Effector CD8-positive, alpha-beta T cell (primary cell): ENCODE data around the gene CLEC4C.
"Not testable (repeated sequence)": the region's sequence is repeated elsewhere in the genome, so short reads cannot be mapped to it uniquely, and the experiment has no call there.

Experiments used
- DNase-seq: peaks from one replicate; lab custom pipeline; 2025; lab: John Stamatoyannopoulos, UW
- total RNA-seq, 4 experiments: gene quantifications; one replicate each; lab custom pipeline; 2026; lab: John Stamatoyannopoulos, UW

CLEC4C gene, protein sequence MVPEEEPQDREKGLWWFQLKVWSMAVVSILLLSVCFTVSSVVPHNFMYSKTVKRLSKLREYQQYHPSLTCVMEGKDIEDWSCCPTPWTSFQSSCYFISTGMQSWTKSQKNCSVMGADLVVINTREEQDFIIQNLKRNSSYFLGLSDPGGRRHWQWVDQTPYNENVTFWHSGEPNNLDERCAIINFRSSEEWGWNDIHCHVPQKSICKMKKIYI
- total RNA-seq: 0 reads per million in 4 experiments

DNA sequence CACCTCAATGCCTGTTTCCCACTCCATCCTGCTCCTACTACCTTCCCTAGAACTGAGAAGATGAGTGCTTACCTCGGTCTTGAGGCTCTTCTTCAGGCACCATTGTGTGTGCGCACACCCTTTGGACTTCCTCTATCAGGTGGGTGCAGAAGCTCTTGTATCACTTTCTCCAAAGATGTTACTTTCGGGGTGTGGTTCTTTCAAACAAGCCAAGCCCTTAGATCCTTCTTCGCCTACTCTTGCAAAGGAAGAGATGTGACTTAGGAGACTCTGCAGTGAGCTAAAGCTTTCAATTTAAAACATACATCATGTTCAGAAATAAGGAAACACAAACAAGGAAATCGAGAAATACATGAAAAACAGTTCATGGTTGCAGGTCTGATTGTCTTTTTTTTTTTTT lies at the start of gene CLEC4C:
CLEC4C (minus strand) TSS at position 130 of the 400 bp plus-strand sequence; CDS start at position 103, 27 bp downstream.
- DNase-seq: no peak

DNA sequence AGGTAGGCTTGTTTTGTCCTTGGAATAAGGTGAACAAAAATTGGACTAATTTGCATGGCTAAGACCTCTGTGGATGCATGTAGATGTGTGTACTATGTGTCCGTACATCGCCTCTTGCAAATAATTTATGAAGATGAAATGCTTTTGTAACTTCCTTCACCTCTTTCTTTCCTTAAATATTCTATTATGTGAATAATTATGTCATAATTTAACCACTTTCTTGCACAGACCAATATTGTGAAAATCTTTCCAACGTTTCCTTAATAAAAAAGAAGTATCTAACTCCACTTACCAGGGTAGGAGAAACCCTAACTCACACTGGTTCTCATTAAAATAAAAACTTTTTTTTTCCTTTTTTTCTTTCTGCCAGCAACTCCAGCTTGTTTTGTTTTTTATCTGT lies 46.0 kb upstream of the CLEC4C start:
- no peak for DNase-seq

DNA sequence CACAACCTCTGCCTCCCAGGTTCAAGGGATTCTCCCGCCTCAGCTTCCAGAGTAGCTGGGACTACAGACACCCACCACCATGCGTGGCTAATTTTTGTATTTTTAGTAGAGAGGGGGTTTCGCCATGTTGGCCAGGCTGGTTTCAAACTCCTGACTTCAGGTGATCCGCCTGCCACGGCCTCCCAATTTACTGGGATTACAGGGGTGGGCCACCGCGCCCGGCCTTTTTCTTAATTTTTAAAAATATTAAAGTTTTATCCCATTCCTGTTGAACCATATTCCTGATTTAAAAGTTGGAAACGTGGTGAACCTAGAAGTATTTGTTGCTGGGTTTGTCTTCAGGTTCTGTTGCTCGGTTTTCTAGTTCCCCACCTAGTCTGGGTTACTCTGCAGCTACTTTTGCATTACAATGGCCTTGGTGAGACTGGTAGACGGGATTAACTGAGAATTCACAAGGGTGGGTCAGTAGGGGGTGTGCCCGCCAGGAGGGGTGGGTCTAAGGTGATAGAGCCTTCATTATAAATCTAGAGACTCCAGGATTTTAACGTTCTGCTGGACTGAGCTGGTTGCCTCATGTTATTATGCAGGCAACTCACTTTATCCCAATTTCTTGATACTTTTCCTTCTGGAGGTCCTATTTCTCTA lies 41.8 kb upstream of the CLEC4C start, which contains the start of gene NANOG:
NANOG (plus strand) TSS at position 519 of the 645 bp plus-strand sequence. CDS start 213 bp downstream, outside the sequence.
- DNase-seq: not testable (repeated sequence)

DNA sequence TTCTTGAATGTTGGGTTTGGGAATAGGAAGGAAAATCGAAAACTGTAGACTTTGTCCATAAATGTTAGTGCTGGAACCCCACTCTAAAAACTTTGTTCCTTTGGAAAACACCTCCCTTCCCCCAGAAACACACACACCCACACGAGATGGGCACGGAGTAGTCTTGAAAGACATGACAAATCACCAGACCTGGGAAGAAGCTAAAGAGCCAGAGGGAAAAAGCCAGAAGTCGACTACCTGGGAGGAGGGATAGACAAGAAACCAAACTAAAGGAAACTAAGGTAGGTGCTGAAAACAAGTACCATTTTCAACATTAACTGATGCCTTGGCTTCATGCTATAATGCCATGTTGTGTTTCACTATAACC lies 41.1 kb upstream of the CLEC4C start:
- no peak for DNase-seq

DNA sequence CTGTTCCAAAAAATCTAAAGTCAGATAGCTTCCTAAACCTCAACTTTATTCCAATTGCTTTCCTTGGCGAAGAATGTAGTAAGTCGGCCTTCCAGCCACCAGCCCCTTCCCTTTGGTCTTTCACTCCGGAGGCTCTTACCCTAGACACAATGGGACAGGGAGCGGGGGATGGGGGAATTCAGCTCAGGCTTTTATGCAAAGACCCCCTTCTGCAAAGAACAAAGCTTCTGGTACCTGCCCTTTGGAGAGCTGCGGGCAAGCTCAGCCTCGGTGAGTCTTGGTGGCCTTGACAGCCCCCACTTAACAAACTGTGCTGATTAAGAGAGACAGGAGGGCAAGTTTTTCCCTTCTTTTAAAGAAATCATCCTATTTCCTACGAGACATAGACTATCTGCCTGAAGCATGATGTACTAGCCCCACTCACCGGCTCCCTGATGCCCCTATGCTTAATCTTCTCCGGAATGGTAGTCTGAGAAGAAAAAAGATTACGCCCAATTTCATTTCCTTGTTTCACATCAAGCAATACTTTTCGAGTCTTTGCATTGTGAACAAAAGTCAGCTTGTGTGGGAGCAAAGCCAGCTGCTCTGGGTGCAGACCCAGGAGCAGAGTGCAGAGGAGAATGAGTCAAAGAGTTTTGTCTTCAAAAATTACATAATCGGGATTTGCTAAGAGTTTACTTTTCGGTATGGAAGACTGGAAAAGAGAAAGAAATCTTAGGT lies 40.6 kb upstream of the CLEC4C start:
- no peak for DNase-seq

DNA sequence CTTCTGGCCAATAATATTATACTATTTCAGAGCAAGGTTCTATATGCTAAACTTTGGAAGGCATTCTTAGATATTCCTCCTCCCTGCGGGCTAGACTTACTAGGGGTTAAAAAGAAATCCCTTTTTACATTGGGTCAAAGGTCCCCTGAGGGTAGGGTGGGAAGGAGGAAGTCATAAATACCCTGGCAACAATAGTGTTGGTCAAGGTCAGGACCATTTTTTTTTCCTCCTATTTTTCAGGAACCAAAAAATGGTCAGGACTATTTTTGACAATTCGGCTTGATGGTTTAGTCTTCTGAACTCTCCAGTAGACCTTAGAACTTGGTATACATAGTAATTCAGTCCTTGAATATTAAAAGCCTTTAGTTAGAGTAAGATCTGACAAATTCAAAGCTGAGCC lies 37.5 kb upstream of the CLEC4C start:
- no peak for DNase-seq

DNA sequence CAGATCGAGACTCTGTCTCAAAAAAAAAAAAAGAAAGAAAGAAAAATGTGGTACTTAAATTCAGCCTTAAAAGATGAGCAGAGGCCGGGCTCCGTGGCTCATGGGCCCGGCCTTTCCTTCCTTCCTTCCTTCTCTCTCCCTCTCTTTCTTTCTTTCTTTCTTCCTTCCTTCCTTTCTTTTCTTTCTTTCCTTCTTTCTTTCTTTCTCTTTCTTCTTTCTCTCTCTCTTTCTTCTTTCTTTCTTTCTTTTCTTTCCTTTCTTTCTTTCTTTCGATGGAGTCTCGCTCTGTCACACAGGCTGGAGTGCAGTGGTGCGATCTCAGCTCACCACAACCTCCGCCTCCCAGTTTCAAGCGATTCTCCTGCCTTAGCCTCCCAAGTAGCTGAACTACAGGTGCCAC lies 36.3 kb upstream of the CLEC4C start:
- DNase-seq: not testable (repeated sequence)

DNA sequence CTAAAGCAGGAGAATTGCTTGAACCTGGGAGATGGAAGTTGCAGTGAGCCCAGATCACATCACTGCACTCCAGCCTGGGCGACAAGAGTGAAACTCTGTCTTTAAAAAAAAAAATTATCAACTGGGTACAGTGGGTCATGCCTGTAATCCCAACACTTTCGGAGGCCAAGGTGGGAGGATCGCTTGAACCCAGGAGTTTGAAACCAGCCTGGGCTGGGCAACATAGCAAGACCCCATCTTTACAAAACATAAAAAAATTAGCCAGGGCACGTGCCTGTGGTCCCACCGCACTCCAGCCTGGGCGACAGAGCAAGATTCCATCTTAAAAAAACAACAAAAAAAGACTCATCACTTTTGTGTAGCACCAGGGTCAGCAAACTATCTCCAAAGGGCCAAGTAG lies 34.9 kb upstream of the CLEC4C start:
- DNase-seq: no peak

DNA sequence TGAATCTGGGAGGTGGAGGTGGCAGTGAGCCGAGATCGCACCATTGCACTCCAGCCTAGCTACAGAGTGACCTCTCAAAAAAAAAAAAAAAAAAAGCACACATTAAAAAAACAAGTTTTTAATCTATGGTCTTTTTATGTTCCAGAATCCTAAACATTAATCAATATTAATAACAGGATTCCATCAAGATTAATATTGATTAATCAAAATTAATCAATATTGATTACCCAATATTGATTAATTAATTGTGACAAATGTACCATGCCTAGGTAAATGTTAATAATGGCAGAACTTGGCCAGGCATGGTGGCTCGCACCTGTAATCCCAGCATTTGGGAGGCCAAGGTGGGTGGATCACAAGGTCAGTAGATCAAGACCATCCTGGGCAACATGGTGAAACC lies 34.1 kb upstream of the CLEC4C start:
- no peak for DNase-seq

DNA sequence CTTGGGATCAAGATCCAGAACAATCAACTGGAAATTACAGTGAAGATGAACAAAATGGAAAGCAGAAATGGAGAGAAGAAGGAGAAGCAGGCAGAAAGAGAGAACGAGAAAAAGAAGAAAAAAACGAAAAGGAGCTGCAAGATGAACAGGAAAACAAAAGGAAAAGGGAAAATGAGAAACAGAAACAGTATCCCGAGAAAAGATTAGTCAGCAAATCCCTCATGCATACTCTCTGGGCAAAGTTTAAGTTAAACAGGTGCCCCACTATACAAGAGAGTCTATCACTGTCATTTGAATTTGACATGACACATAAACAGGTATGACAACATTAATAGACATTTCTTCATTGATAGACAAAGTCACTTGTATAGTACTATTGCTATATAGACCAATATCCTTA lies 22.8 kb upstream of the CLEC4C start:
- DNase-seq: no peak

DNA sequence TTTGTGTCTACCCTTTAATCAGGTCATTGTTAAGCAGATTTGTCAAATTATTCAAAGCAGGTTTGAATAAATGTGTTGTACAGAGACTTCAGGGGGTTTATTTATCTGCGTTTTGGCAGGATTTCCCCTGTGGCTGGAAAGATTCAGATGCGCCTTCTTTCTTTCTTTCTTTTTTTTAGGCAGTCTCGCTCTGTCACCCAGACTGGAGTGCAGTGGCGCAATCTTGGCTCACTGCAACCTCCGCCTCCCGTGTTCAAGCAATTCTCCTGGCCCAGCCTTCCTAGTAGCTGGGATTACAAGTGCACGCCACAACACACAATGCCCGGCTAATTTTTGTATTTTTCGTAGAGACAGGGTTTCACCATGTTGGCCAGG lies 11.6 kb upstream of the CLEC4C start:
- DNase-seq: no peak

DNA sequence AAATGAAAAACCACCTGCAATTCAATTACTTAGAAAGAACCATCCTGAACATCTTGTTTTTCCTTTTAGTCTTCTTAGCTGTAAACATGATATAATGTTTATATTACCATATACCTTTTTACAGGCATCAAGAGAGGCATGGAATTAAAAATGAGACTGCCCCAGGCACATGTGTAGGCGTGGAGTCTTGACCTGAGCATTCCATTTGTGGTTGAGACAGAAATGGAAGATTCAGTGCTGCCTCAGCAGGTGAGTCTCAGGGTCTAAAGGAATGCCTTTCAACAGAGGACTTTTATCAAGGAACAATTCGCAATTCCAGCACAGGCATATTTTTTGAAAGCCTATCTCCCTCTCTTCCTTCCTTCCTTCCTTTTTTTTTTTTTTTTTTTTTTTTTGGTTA lies 9.8 kb upstream of the CLEC4C start:
- DNase-seq: no peak

DNA sequence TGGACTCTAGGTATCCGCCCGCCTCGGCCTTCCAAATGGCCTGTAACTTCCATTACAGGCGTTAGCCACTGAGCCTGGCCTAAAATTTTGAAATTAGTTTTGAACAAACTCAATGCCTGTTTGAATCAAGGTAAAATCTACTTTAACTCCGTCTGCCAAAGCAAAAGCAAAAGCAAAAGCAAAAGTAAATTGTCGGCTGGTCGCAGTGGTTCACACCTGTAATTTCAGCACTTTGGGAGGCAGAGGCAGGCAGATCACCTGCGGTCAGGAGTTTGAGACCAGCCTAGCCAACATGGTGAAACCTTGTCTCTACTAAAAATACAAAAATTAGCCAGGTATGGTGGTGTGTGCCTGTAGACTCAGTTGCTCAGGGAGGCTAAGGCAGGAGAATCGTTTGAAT lies 8.5 kb upstream of the CLEC4C start:
- DNase-seq: not testable (repeated sequence)

DNA sequence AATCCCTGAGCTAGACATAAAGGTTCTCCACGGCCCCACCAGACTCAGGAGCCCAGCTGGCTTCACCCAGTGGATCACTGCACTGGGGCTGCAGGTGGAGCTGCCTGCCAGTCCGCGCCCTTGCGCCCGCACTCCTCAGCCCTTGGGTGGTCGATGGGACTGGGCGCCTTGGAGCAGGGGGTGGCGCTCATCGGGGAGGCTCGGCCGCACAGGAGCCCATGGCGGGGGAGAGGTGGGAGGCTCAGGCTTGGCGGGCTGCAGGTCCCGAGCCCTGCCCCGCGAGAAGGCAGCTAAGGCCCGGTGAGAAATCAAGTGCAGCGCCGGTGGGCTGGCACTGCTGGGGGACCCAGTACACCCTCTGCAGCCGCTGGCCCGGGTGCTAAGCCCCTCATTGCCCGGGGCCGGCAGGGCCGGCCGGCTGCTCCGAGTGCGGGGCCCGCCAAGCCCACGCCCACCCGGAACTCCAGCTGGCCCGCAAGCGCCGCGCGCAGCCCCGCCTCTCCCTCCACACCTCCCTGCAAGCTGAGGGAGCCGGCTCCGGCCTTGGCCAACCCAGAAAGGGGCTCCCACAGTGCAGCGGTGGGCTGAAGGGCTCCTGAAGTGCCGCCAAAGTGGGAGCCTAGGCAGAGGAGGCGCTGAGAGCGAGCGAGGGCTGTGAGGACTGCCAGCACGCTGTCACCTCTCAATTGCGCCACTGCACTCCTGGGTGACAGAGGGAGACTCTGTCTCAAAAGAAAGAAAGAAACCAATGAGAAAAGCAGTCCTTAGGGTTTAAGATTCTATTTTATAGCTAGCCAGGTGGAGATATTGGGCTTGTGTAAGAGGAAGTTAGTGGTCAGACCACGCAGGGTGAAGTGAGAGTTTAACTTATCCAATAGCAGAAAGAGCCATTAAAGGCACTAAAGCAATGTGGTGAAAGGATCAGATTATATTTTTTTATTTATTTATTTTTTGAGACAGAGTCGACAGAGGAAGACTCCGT lies 5.1 kb upstream of the CLEC4C start:
- DNase-seq: not testable (repeated sequence)

DNA sequence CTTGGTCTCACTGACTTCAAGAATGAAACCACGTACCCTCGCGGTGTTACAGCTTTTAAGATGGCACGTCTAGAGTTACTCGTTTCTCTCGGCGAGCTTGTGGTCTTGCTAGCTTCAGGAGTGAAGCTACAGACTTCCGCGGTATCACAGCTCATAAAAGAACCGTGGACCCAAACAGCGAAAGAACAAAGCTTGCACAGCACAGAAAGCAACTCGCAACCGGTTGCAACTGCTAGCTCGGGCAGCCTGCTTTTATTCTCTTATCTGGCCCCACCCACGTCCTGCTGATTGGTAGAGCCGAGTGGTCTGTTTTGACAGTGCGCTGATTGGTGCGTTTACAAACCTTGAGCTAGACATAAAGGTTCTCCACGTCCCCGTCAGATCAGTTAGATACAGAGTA lies 4.2 kb upstream of the CLEC4C start:
- DNase-seq: no peak

DNA sequence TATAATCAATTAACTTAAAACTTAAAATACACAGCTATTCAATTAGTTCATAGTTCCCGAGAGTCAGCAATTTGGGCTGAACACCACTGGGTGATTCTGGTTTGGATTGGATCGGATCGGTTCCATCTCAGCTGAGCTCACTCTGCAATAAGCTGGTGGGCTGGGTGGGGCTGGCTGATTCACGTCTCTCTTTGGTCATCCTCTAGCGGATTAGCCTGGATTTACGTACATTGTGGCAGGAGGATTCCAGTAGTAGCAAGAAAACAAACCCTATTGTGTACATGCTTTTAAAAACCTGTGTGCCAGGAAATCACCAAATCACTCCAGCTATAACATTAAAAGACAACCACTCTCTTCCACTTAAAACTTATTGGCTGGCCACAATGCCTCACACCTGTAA lies 3.2 kb upstream of the CLEC4C start:
- DNase-seq: no peak

DNA sequence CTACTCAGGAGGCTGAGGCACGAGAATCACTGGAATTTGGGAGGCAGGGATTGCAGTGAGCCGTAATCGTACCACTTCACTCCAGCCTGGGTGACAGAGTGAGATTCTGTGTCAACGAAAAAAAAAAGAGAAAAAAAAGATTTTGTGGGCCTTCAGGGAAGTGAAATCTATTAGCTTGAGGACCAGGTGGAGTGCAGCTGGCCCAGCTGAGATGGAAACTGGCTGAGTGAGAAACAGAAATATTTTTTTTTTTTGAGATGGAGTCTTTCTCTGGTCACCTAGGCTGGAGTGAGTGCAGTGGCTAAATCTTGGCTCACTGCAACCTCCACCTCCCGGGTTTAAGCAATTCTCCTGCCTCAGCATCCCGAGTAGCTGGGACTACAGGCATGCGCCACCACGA lies 2.3 kb upstream of the CLEC4C start:
- DNase-seq: no peak

DNA sequence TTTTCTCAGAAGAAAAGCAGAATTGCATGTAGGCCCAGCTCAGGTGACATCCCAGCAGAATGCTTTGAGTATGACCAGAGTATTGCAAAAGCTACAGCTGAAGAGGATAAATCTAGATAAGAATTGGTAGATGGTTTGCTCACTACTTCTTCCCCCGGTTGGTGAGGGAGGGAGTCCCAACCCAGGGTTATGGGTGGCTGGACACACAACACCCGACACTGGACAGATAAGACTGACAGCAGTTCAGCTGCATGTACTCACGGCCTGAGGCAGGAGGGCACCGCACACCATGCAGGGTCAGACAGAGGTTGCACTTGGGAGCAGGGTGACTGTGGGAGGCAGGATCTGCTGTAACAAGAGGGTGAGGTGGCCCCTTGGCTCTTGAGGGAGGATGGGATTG lies 1.7 kb upstream of the CLEC4C start:
- DNase-seq: no peak

DNA sequence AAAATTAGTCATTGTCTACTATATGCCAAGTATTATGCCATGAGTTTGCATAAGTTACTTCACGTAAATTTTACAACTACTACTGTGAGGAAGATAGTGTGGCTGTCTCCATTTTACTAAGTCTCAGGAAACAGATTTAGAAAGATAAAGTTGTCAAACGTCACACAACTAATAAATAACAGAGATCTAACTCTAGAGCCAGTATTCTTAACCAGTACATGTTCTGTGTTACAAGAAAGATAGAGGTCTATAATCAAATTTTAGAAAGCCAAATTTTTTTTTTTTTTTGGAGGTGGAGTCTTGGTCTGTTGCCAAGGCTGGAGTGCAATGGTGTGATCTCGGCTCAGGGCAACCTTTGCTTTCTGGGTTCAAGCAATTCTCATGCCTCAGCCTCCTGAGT lies 14.2 kb downstream of the CLEC4C start:
- DNase-seq: no peak

DNA sequence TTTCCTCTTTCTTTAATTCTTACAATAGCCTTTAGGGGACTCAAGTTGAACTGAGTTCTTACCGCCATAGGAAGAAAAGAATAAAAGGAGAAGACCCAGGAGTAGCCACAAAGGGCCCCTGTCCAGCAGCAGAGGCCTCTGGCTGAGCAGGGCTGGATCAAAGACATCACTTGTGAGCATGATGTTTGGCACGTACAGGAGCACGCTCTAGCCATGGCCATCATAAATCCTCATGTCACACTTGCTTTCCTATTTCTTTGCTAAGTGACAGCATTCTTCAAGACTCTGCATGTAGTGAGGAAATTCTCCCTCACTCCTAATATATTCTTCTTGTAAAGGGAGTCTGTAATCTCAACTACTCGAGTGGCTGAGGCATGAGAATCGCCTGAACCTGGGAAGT lies 15.7 kb downstream of the CLEC4C start:
- DNase-seq: no peak

DNA sequence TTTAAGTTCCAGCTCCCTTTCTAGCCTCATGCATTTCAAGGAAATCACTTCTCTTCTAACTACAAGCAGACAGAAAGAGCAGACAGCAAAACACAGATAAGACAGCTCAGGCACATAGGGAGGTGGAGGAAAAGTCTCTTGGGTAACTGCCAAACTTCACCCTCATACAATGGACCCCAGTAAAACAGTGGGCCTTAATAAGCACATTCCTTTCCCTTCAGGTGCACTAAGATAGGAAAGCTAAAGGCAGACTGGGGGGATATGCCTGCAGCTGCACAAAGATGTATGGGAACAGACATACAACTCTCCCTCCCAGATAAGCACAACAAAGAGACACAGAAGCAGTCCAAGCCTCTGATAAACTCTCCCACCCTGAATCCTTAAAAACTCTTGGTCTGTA lies 16.2 kb downstream of the CLEC4C start:
- DNase-seq: not testable (repeated sequence)

DNA sequence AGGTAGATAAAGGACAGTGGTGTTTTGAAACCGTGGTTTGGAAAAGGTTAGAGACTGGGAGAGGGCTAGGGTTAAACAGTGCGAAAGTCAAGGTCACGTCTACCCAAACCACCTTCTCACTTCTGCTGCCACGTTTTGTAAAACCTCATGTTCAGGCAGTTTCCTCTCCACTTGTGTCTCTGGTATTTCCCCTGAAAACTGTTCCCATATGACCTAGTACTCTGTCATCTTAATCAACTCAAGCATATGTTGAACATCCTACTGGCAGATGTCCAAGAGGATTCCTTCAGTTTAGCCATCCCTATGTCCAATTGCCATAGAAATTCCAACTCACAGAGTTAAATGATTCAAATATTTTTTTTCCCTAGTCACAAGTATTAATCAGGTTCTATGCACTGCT lies 17.4 kb downstream of the CLEC4C start:
- DNase-seq: no peak
